ENCODE data around the gene ZNF536. TPM values are rescaled to one million over a fixed set of nuclear protein-coding genes. Genes with fewer than 3 reads are reported as not detected.

Gene ZNF536
- total RNA-seq, 1 experiment from 2014 or later: not detected

DNA sequence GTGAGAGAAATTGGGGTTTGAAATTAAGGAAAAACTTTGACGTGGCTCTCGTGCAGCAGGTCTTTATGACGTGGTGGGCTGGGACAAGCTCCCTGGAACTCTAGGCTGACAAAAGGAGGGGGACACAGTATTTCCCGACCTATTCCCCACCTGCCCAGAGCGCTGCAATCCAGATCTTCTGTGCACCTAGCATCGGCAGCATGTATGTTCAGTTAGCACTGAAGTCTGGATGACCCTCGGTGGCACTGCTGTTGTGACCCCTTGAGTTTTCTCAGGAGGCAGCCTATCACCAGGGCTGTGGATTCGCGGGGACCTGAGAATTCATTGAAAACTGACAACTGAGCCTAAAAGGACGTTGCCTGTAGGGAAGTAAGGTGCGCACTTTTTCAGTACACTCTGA, 9.1 kb upstream of the ZNF536 start:
- DNase-seq (ENCODE audit: low spot score): no peak

DNA sequence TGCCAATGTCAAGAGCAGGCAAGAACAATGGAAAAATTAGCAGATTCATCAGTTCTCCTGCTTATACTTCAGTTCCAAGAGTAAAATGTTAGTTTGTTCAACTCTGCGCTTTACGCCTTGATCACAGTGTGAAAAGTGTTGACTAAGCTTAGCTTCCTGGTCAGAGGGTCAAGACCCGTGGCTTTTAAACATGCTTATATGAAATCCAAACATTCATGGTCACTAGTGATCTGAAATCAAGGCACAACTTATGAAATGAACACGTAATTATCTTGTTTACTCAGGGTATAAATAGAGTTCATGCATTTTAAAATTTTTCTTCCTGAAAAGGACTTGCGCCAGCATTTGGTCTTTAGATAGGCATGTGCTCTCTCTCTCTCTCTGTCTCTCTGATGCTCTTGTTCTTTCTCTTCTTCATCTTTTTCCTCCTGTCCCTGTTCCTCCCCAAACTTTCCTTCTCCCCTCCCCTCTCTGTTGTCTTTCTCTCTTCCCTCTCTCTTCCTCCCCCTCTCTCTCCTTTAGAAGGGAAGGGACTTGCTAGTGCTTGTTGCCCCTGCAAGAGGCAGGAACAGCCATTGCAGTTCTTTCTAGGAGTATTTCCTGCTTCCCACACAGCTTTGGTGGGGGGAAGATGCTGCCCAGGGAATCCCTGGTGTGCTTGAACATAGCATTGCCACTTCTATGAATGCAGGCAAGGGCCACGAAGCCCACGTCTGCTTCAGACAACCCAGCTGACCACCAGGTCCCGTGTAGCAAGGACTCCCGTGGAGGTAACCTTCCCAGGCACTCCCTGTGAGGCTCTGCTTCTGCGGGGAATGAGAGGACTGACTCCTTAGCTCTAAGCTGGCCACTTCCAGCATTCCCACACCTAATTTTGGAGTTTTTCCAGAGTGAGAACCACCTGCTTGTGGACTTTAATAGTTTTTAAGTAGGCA, 7.1 kb upstream of the ZNF536 start:
- DNase-seq (ENCODE audit: low spot score): no peak

DNA sequence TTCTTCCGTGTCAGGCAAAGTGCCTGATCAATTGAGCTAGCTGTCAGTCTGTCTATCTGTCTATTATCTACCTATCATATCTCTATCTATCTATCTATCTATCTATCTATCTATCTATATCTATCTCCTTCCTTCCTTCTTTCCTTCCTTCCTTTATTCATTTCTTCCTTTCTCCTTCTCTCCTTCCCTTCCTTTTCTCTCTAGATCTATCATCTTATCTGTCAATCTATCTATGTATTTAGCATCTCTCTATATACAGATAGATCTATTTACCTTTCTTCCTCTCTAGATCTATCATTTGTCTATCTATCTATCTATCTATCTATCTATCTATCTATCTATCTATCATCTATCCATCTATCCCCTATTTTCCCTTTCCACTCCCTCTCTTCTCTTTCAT, 5.9 kb upstream of the ZNF536 start:
- DNase-seq (ENCODE audit: low spot score): no peak

DNA sequence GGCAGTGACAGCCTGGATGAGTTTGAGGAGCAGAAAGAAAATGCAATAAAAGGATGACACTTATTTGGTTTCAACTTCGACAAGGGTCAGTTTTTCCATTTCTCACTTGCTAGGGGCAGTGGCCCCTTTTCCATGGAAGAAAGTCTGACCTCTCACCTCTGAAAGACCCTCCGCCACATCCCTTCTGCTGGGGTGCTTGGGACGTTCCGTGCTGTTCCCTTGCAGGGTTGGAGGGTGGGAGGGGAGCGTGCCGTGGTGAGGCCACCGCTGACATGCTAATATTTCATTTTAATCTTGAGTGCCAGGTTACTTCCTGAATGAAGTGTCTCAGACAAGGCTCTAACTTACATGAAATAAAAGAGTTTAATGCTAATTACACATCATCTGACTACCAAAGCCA, 5.2 kb upstream of the ZNF536 start:
- DNase-seq (ENCODE audit: low spot score): no peak

DNA sequence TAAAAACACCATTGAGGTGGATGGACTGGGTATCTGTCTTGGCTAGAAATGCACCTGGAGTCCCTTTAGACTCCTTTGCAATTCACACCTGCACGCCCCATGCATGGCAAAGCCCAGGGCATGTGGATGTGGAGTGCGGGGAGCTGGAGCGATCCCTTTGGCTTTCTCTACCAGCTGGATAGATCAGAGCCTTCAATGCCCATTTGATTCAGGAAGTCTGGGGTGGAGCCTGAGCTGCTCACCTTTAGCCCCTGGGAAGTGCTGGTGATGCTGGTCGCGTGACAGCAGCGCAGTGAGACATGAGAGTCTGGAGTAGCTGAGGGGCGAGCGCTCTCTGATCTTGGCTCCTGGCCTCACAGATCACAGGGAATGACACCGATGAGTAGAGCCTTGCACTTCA, 4.8 kb upstream of the ZNF536 start:
- DNase-seq (ENCODE audit: low spot score): no peak

DNA sequence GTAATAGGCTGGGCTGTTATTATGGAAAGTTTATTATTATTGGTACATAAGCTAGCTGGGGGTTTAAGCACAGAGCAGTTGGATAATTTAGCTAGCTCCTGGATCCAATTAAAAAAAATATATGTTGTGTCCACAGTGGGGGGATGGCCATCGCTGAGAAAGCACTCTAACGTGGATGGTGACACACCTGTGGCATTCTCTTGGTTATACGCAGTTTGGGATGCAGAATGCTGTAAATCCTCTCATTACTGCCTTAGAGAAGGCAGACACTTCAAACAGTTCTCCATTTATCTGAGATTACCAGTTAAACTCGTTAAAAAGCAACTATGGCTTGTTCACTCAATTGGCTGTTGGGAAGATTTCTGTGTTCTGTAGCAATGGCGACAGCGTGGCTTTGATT, 2.4 kb upstream of the ZNF536 start:
- no peak for DNase-seq (ENCODE audit: low spot score)

DNA sequence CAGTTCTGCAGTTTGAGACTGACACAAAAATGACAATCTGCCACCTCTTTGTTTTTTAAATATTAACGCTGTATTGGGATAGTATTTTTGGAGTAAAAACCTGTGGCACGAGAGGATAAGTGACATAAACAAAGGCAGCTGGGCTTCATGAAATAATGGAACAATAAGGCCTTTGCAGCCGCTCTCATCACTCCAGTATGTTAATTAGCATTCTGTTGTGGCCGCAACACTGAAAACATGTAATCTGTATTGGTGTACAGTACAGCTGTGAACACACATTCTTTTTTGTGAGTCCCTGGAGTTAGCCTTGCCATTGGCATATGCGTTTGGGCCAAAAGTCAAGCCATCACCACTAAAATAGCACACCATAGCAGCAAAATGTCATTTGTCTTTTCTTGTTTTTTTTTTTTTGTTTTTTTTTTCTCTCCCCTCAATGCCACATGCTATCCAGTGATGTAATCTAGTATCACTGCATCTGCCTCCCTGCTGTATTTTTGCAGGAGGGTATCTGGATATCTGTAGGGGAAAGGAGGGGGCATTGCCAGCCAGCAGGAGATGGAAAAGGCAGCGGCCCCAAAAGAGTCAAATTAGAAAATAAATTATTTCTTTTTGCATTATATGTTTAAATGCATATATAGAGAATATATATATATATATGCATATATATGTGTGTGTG, 885 bp upstream of the ZNF536 start:
- DNase-seq (ENCODE audit: low spot score): no peak

DNA sequence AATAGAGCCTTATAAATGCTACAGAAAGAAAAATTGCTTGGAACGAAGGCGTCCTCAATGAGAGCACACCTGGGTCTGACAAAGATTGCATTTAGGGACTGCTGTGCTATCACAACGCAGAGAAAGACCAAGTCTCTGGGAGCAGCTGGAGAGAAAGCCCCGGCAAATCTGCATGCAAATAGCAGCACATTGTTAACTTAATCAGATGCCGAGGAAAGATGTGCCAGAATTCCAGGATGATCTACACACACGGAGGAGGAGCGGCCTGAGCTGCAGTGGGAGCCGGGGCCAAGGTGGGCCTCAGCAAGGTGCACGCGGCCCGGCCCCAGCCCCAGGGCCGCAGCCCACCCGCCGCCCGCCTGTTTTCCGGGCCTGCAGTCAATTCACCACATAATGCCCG, 1.4 kb downstream of the ZNF536 start:
- DNase-seq (ENCODE audit: low spot score): no peak

DNA sequence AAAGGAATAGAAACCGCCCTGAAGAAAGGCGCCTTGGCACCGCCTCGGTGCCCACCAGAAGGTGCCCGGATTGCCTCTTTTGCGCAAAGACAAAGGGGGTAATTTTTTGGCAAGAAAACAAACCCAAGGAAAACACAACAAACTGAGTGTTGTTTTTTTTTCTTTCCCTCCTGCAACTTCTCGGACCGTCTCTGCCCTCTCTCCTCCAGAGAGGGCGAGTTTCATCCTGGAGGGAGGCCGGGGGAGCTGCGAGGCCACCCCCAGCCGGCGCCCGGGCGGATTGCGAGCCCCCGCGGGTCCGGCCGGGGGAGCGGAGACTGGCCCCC, 2.3 kb downstream of the ZNF536 start:
- no peak for DNase-seq (ENCODE audit: low spot score)

DNA sequence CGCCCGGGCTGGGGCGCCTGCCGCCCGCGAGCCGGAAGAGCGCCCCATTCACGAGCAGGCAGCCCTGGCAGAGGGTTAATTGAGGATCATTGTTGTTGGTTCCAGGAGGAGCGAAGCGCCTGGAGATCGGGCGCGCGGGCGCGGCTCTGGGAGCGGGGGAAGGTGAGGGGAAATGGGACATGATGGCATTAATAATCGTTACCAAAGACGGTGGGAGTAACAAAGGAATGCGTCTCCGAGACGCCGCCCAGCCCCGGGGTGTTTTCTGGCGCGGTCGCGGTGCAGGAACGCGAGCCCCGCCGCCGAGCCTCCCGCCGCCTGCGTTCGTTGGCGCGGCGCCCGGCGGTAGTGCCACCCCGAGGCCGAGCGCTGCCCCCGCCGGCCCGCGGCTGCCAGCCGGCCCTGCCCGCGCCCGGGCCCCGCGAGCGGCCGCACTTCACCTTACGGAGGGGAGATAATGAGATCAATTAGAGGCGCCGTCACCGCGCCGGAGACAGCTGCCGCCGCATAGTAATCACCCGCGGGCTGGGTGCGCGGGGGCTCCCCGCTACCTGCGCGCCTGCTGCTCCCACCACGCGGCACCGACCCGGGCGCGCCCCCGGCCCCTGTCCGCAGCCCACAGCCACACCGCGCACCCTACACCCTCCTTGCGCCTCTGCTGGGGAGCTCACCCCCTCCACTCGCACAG, 2.8 kb downstream of the ZNF536 start:
- DNase-seq (ENCODE audit: low spot score): no peak

DNA sequence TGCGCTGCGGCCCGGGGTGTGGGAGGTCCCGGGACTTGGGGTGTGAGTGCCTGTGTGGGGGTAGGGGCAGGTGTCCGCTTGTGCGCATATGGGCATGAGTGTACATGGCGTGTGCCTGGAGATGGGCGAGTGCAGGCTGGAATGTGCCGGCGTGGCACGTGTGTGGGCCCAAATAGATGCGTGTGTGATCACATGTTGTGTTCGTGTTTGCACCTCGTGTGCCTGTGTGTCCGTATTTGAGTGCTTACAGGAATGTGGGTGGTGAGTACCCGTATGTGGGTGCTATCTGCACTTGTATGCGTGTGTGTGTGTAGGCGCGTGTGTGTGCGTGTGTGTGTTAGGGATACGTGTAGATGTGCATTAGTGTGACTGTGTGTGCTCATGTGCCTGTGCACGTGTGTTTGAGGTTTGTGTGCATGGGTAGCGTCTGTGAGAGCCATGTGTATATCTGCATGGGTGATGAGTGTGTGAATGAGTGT, 3.4 kb downstream of the ZNF536 start:
- no peak for DNase-seq (ENCODE audit: low spot score)

DNA sequence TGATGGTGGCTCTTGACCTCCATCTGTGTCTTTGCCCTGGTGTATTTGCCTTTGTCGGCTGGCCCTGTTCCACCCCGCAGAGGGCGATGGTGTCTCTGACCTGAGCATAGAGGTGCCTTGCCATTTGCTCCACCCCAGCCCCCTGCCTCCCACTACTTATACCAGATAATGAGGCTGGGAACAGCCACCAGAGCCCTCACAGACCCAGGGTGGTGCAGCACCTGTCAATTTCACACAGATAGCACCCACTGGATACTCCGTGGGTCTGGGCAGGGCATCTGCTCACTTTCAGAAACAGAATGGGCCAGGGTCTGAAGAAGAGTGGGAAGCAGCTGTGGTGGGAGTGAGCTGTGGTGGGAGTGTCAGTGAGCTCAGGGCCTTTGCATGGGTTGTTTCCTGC, 4.1 kb downstream of the ZNF536 start:
- no peak for DNase-seq (ENCODE audit: low spot score)

DNA sequence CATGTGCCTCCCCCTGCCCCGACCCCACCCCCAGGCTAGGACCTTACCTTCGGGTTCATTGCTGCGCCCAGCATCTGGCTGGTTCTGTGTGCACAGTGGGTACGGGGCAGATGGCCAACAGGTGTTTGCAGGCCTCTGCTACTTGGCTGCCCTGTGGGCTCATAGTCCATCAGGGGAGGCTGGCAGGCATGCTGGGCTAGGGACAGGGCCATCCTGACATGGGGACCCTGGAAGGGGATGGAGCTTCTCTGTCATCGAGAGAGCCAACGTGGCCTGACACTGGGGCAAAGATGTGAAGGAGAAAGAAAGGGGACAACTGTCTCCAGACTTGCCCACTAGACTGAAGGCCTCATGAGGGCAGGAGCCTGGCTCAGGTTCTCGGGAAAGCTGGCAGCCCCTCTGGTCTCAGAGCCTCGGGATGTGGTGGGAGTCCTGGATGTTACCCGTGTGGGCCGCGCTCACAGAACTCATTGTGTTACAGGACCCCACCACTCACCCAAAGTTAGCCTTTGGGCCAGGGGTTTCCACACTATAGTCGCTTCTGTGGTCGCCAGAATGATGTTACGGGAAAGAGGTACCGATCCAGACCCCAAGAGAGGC, 4.7 kb downstream of the ZNF536 start:
- DNase-seq (ENCODE audit: low spot score): no peak

DNA sequence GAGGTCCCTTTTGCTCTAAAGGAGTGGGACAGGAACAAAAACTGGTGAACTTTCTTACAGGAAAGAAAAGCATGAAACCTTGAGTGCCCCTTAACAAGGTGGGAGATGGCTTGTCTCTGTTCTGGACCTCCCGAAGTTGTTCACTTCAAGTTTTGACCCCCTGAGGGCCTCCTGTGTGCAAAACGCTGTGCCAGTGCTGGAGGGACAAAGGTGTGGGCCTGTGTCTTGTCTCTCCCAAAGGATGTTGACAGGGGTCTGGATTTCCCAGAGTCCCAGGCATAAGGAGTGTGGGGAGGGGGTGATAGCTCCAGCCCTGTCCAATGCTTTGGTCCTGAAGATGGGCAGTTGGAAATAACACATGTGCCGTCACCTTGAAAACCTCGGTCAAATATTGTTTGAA, 6.5 kb downstream of the ZNF536 start:
- DNase-seq (ENCODE audit: low spot score): no peak

DNA sequence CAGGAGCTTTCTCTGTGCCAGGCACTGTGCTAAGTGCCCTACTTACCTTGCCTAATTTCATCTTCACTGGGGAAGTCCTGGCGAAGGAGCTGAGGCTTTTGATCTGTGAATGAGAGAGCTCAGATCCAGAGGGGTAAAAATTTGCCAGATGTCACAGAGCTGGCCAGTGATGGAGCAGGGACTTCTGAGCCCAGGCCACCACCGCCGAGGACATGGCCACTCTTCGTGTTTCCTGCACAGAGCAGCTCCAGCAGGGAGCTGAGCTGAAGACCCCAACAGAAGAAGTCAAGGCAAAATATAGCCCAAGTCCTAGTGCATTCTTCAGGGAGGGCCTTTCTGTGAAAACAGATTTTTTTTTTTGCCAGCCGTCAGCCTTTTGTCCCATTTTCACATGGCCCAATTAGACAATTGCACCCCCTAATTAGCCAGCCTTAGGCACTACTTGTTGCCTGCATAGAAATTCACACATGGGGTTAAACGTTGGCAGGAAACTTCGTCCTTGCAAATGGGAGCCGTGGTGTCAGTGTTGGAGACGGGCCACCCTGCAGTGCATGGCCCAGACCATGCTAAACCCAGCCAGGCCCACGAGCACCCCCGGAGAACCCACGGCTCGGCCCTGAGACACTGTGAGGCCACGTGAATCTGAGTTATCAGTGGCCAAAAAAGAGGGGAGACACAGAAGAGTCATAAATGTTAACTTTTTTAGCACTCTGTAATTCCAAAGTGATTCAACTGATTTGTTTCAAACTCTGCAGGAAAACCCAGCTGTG, 7.8 kb downstream of the ZNF536 start:
- DNase-seq (ENCODE audit: low spot score): no peak

DNA sequence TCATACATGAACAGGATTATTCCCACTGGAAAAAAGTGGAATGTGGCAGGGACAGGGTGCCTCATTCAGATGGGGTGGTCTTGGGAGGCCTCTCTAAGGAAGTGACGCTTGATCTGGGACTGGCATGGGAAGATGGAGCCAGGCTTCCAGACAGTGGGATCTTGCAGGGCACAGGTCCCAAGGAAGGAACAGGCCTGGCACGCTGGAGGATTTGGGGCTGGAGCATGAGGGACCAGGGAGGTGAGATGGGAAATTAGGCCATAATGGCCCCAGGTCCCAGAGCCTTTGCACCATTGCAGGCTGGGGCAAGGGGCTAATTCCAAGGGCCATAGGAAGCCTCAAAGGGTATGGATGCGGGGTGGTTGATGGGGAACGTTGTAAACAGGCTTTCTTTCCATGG, 9.2 kb downstream of the ZNF536 start:
- no peak for DNase-seq (ENCODE audit: low spot score)

DNA sequence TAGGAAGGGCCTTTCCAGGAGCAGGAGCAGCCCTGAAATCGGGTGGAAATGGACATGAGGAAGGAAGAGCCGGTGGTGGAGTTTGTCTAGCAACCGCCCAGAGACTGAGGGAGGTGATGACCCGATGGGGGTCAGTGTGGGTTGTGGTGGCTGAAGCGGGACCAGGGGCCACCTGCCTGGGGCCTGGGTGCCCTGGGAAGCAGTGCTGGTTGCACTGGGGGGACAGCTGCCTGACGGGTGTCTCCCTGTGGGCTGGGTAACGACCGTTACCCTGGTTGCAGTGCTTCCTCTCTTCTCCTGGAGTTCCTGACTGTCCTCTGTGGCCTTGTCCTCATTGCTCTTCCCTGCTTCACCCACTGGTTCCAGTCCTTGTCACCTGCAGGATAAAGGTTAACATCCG, 13.0 kb downstream of the ZNF536 start:
- DNase-seq (ENCODE audit: low spot score): no peak

DNA sequence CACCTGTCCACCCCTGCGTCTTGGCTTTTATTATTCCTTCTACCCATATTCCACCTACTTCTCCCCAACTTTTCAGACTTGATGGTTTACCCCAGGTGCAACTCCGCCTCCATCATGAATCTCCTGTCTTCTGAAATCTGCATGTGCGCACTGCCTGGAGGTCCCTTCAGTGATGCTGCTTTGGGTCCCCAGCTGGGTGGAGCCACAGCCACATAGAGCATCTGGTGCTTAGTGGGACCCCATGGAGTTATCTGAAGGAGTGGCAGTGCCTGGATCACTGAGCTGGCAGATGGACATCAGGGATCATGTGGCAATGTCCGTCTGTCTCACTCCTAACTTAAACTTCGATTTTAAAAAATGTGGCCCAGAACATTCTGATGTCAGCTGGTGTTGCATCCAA, 13.5 kb downstream of the ZNF536 start:
- no peak for DNase-seq (ENCODE audit: low spot score)

DNA sequence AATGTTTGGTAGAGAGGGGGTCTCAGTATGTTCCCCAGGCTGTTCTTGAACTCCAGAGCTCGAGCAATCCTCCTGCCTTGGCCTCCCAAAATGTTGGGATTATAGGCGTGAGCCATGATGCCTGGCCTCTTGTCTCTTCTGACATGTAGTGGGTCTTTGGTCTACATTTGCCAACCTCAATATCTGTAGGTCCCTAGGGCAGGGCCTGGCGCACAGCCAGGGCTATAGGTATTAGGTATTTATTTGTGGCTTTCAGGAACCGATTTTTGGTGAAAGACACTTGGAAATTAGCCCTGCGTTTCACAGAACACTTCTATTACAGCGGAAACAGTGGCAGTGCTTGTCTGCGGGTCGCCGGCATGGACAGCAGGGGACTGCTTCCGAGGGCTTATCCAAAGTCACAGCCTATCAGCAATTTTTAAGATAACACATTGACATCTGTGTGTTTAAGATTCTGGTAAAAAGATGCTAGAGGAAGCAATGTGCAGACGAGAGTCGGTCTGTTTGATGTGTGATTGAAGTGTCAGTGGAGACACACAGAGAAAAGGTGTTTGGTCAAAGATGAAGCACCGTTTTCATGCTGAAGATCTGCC, 14.5 kb downstream of the ZNF536 start:
- DNase-seq (ENCODE audit: low spot score): no peak

DNA sequence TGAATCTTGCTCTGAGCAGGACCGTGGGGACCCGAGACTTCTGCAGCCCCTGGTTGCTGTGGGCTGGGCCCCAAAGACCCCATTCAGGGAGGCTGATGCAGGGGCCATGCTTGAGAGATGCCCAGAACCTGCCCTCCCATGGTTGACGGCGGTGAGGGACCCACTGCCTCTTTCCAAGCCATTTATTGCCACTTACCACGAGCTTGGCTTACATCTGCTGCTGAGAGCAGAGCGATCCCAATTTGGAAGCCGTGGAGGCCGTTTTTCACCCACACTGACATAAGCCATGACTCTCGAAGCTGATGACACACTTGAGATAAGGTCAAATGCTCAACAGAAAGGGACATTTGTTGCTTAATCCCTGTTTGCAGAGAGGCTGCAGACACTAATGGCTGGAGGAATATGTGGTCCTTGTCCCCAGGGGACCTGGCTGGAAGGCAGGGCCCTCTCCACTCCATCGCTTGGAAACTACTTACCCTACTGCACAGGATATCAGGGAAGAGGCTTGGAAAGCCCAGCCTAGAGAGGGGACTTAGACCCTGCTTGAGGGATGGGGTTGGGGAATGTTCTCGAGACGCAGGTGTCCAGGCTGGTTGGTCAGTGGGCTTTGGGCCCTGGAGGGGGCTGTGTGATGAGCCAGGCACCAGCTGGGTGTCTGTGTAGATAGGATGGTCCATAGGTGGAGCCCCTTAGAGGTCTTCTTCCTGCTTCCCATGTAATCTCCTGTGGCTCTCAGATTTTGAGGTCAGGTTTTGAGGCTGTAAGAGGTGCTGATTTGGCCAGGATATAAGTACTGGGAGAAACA, 15.3 kb downstream of the ZNF536 start:
- DNase-seq (ENCODE audit: low spot score): no peak

Data from A172 (cell line).